ENCODE measurements around the gene TMEM200A. TPM values are rescaled to one million over a fixed set of nuclear protein-coding genes. Genes with fewer than 3 reads are reported as not detected.

The TMEM200A gene
- total and polyA plus RNA-seq, 2 of the 8 experiments (the other 6 are each of a cell fraction or from before 2014, with no cell fraction given): 6.2 to 13.9 TPM

- Histone ChIP-seq H3K4ac (replicated peaks; ENCODE audit: insufficient read length, low read depth, low read length) (no peak overlapping the region), H2BK120ac (replicated peaks; ENCODE audit: low read depth, low read length) (no peak overlapping the region), H3K27ac (ENCODE audit: low read depth, low read length) (no peak overlapping the region), H3K79me1 (ENCODE audit: low read depth, low read length) (no peaks in the 10 kb centered on the region), H3K14ac (ENCODE audit: insufficient read length) (no peak overlapping the region), H3K56ac (replicated peaks; ENCODE audit: insufficient read length, low read depth, low read length) (no peak overlapping the region), H2AFZ (ENCODE audit: low read length) (no peak overlapping the region), H2AK5ac (ENCODE audit: low read depth, low read length) (no peak overlapping the region), H3K4me1 (replicated peaks in 1 of 4; ENCODE audit: control insufficient read depth in 3 of 4, insufficient read depth in 4 of 4, low read length in 3 of 4) (no peaks in the 10 kb centered on the region), H4K8ac (ENCODE audit: extremely low read depth, insufficient read depth, low read length) (no peak overlapping the region), H3K23me2 (ENCODE audit: low read depth, low read length) (no peaks in the 10 kb centered on the region), H3K79me2 (ENCODE audit: control insufficient read depth in 1 of 2, insufficient read depth in 2 of 2, low read length in 2 of 2) (no peaks in the 10 kb centered on the region), H3K4me3 (ENCODE audit: extremely low read depth in 1 of 4, insufficient read depth in 2 of 4, low read depth in 3 of 4, low read length in 4 of 4) (no peak overlapping the region), H4K20me1 (replicated peaks in 1 of 2; ENCODE audit: control insufficient read depth in 1 of 2, insufficient read depth in 2 of 2, low read length in 2 of 2) (no peaks in the 10 kb centered on the region), H2BK12ac (ENCODE audit: low read depth, low read length) (no peak overlapping the region), H3K23ac (ENCODE audit: insufficient read length) (no peak overlapping the region), H3K27me3 (replicated peaks in 1 of 4; ENCODE audit: control insufficient read depth in 3 of 4, extremely low read depth in 1 of 4, insufficient read depth in 3 of 4, low read length in 3 of 4) (no peaks in the 10 kb centered on the region), H2BK15ac (ENCODE audit: low read length) (no peak overlapping the region), H4K5ac (ENCODE audit: insufficient read length, low read depth, low read length) (no peak overlapping the region), H3K36me3 (ENCODE audit: control insufficient read depth in 2 of 4, insufficient read depth in 4 of 4, low read length in 3 of 4) (no peaks in the 10 kb centered on the region), H3K9ac (replicated peaks in 1 of 4; ENCODE audit: extremely low read depth in 1 of 4, low read depth in 3 of 4, low read length in 3 of 4) (no peak overlapping the region), H3K18ac (ENCODE audit: extremely low read depth, low read length) (no peak overlapping the region), H4K91ac (replicated peaks; ENCODE audit: insufficient read length, low read length) (no peak overlapping the region), H3K9me3 (ENCODE audit: insufficient read depth in 2 of 2, low read depth in 1 of 2, low read length in 1 of 2) (no peaks in the 10 kb centered on the region), H2BK5ac (ENCODE audit: low read depth, low read length) (no peak overlapping the region), H3K4me2 (ENCODE audit: insufficient read depth in 1 of 2, low read depth in 2 of 2, low read length in 2 of 2) (no peak overlapping the region), H2BK20ac (ENCODE audit: low read length) (no peak overlapping the region)
- POLR2A ChIA-PET (ENCODE audit: partially characterized antibody): no interaction called here
- DNase-seq (ENCODE audit: low read depth in 1 of 2, low spot score in 2 of 2) (no peak), FAIRE-seq (no peak)
- WGBS, 2 experiments (ENCODE audit: extremely low coverage in 1 of 2, insufficient coverage in 1 of 2, insufficient read length in 1 of 2, insufficient replicate concordance in 2 of 2, low coverage in 1 of 2, low lambda C conversion rate in 2 of 2, missing lambda C conversion rate in 1 of 2): 81% methylated on average over 5 of the region's 5 CpGs; no CpG with 5 or more reads in 1 of the 2 experiments
- CTCF ChIA-PET (ENCODE audit: partially characterized antibody): interaction anchor here (1.2 kb wide), 1 partner anchor 10 kb away, joined by 4 read pairs; no protein-coding TSS in a partner anchor
- TF ChIP-seq ZNF274 (IDR thresholded peaks at IDR 0.05; ENCODE audit: borderline replicate concordance, extremely low read depth, low read length) (no peak), RNF2 (IDR thresholded peaks at IDR 0.05; ENCODE audit: borderline replicate concordance, low read depth, low read length, missing control alignments, poor library complexity, severe bottlenecking) (no peak), TBP (IDR thresholded peaks at IDR 0.05; ENCODE audit: low read depth, low read length) (no peak)
Measured at GRCh38 chr6:130453230-130453629, 87.4 kb downstream of the TMEM200A start.
